HEK293 (cell line): ENCODE results near the gene SLC6A9.

Experiments
- EGR2 ChIP-seq: fragments of 450-650 bp; formaldehyde crosslinking; IDR thresholded peaks from 2 replicates; pipeline ENCODE4 v1.5.1; 2016; ENCODE audit warnings: low read depth, missing biosample characterization, missing genetic modification characterization
- GFI1B ChIP-seq: fragments of 450-650 bp; formaldehyde crosslinking; IDR thresholded peaks from 2 replicates; pipeline ENCODE4 v1.5.1; 2016; ENCODE audit warnings: missing biosample characterization, missing genetic modification characterization
- GLIS2 ChIP-seq: fragments of 450-650 bp; formaldehyde crosslinking; IDR thresholded peaks from 2 replicates; pipeline ENCODE4 v1.5.1; 2016; ENCODE audit warnings: missing biosample characterization, missing genetic modification characterization
- HOXA7 ChIP-seq: sonication (generic); formaldehyde crosslinking; IDR thresholded peaks from 2 replicates; pipeline ENCODE4 v1.8.1; 2022; ENCODE audit warnings: missing genetic modification reagents, borderline replicate concordance
- KLF7 ChIP-seq: fragments of 450-650 bp; formaldehyde crosslinking; IDR thresholded peaks from 2 replicates; pipeline ENCODE4 v1.5.1; 2016; ENCODE audit warnings: missing biosample characterization, missing genetic modification characterization, borderline replicate concordance
- OSR2 ChIP-seq: fragments of 450-650 bp; formaldehyde crosslinking; IDR thresholded peaks from 2 replicates; pipeline ENCODE4 v1.5.1; 2016; ENCODE audit warnings: missing biosample characterization, missing genetic modification characterization
- SCRT2 ChIP-seq: fragments of 450-650 bp; formaldehyde crosslinking; IDR thresholded peaks from 2 replicates; pipeline ENCODE4 v1.5.1; 2016; ENCODE audit warnings: missing biosample characterization, missing genetic modification characterization
- SP2 ChIP-seq: fragments of 450-650 bp; formaldehyde crosslinking; IDR thresholded peaks from 2 replicates; pipeline ENCODE4 v1.5.1; 2016; ENCODE audit warnings: missing biosample characterization, missing genetic modification characterization
- TCF7L2 ChIP-seq: IDR thresholded peaks from 2 replicates; pipeline ENCODE4 v1.6.1; 2011; ENCODE audit warnings: low read depth, mild to moderate bottlenecking, inconsistent platforms, low read length, moderate library complexity, borderline replicate concordance
- ZBTB1 ChIP-seq: fragments of 450-650 bp; formaldehyde crosslinking; IDR thresholded peaks from 2 replicates; pipeline ENCODE4 v1.5.1; 2016; ENCODE audit warnings: missing biosample characterization, missing genetic modification characterization
- ZBTB26 ChIP-seq: fragments of 450-650 bp; formaldehyde crosslinking; optimal IDR thresholded peaks from 2 replicates; pipeline ENCODE3; 2016; ENCODE audit warnings: missing biosample characterization, mild to moderate bottlenecking, missing genetic modification characterization
- ZBTB6 ChIP-seq: fragments of 450-650 bp; formaldehyde crosslinking; IDR thresholded peaks from 2 replicates; pipeline ENCODE4 v1.5.1; 2017; ENCODE audit warnings: missing biosample characterization, missing genetic modification characterization
- ZNF114 ChIP-seq: fragments of 450-650 bp; formaldehyde crosslinking; IDR thresholded peaks from 2 replicates; pipeline ENCODE4 v1.5.0; 2017; ENCODE audit warnings: missing biosample characterization, missing genetic modification characterization
- ZNF155 ChIP-seq: fragments of 450-650 bp; formaldehyde crosslinking; IDR thresholded peaks from 2 replicates; pipeline ENCODE4 v1.5.1; 2016; ENCODE audit warnings: missing biosample characterization, missing genetic modification characterization
- ZNF19 ChIP-seq: fragments of 450-650 bp; formaldehyde crosslinking; IDR thresholded peaks from 2 replicates; pipeline ENCODE4; 2016; ENCODE audit warnings: missing biosample characterization, missing genetic modification characterization, low read depth
- ZNF280C ChIP-seq: fragments of 450-650 bp; formaldehyde crosslinking; IDR thresholded peaks from 2 replicates; pipeline ENCODE4 v1.5.1; 2016; ENCODE audit warnings: missing biosample characterization, missing genetic modification characterization
- ZNF362 ChIP-seq: fragments of 450-650 bp; formaldehyde crosslinking; IDR thresholded peaks from 2 replicates; pipeline ENCODE4 v1.5.1; 2016; ENCODE audit warnings: missing biosample characterization, missing genetic modification characterization
- ZNF423 ChIP-seq: fragments of 450-650 bp; formaldehyde crosslinking; IDR thresholded peaks from 2 replicates; pipeline ENCODE4 v1.5.1; 2016; ENCODE audit warnings: missing biosample characterization, missing genetic modification characterization
- ZNF433 ChIP-seq: fragments of 450-650 bp; formaldehyde crosslinking; IDR thresholded peaks from 2 replicates; pipeline ENCODE4 v1.5.1; 2016; ENCODE audit warnings: missing biosample characterization, missing genetic modification characterization, low read depth
- ZNF521 ChIP-seq: fragments of 450-650 bp; formaldehyde crosslinking; IDR thresholded peaks from 2 replicates; pipeline ENCODE4 v1.5.1; 2017; ENCODE audit warnings: missing biosample characterization, mild to moderate bottlenecking, missing genetic modification characterization
- ZNF548 ChIP-seq: fragments of 450-650 bp; formaldehyde crosslinking; IDR thresholded peaks from 2 replicates; pipeline ENCODE4 v1.5.1; 2016; ENCODE audit warnings: missing biosample characterization, missing genetic modification characterization
- ZNF596 ChIP-seq: fragments of 450-650 bp; IDR thresholded peaks from 2 replicates; pipeline ENCODE4 v1.5.0; 2018; ENCODE audit warnings: missing biosample characterization, mild to moderate bottlenecking, missing genetic modification characterization, moderate library complexity
- ZNF777 ChIP-seq: fragments of 450-650 bp; formaldehyde crosslinking; IDR thresholded peaks from 2 replicates; pipeline ENCODE4 v1.5.1; 2017; ENCODE audit warnings: missing biosample characterization, missing genetic modification characterization, borderline replicate concordance
- ZSCAN23 ChIP-seq: fragments of 450-650 bp; formaldehyde crosslinking; IDR thresholded peaks from 2 replicates; pipeline ENCODE4 v1.5.1; 2016; ENCODE audit warnings: missing biosample characterization, missing genetic modification characterization
- TF ChIP-seq, protein P1 (sequence below): fragments of 450-650 bp; formaldehyde crosslinking; IDR thresholded peaks from 2 replicates; pipeline ENCODE4 v1.5.1; 2016; ENCODE audit warnings: missing biosample characterization, missing genetic modification characterization
- TF ChIP-seq, protein P2 (sequence below): fragments of 450-650 bp; IDR thresholded peaks from 2 replicates; pipeline ENCODE4 v1.5.1; 2018; ENCODE audit warnings: missing biosample characterization, missing genetic modification characterization
- TF ChIP-seq, protein P3 (sequence below): fragments of 450-650 bp; formaldehyde crosslinking; IDR thresholded peaks from 2 replicates; pipeline ENCODE4 v1.5.1; 2016; ENCODE audit warnings: missing biosample characterization, missing genetic modification characterization

The SLC6A9 gene

GRCh38 chr1:43983253-43983899, 47.9 kb downstream of the SLC6A9 start (continued):
- no peak for TF ChIP-seq SCRT2 (tag by site-specific recombination)
- TF ChIP-seq ZSCAN23, result no peak
- TF ChIP-seq ZNF362 (tag by site-specific recombination), result no peak
- no peak for TF ChIP-seq ZNF521 (tag by site-specific recombination)
- TF ChIP-seq ZBTB6 (tag by site-specific recombination), result no peak
- no peak for TF ChIP-seq KLF7 (tag by site-specific recombination)
- TF ChIP-seq, protein P1, sequence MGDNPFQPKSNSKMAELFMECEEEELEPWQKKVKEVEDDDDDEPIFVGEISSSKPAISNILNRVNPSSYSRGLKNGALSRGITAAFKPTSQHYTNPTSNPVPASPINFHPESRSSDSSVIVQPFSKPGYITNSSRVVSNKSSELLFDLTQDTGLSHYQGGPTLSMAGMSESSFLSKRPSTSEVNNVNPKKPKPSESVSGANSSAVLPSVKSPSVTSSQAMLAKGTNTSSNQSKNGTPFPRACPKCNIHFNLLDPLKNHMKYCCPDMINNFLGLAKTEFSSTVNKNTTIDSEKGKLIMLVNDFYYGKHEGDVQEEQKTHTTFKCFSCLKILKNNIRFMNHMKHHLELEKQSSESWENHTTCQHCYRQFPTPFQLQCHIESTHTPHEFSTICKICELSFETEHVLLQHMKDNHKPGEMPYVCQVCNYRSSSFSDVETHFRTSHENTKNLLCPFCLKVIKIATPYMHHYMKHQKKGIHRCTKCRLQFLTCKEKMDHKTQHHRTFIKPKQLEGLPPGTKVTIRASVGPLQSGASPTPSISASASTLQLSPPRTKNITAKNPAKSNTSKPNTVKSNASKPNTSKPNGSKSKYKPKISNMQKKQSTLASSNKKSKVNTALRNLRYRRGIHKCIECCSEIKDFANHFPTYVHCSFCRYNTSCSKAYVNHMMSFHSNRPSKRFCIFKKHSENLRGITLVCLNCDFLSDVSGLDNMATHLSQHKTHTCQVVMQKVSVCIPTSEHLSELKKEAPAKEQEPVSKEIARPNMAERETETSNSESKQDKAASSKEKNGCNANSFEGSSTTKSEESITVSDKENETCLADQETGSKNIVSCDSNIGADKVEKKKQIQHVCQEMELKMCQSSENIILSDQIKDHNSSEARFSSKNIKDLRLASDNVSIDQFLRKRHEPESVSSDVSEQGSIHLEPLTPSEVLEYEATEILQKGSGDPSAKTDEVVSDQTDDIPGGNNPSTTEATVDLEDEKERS (tag by site-specific recombination), result no peak
- no peak for TF ChIP-seq HOXA7
- TF ChIP-seq, protein P2, sequence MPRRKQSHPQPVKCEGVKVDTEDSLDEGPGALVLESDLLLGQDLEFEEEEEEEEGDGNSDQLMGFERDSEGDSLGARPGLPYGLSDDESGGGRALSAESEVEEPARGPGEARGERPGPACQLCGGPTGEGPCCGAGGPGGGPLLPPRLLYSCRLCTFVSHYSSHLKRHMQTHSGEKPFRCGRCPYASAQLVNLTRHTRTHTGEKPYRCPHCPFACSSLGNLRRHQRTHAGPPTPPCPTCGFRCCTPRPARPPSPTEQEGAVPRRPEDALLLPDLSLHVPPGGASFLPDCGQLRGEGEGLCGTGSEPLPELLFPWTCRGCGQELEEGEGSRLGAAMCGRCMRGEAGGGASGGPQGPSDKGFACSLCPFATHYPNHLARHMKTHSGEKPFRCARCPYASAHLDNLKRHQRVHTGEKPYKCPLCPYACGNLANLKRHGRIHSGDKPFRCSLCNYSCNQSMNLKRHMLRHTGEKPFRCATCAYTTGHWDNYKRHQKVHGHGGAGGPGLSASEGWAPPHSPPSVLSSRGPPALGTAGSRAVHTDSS (tag by site-specific recombination), result no peak
- TF ChIP-seq ZNF114 (tag by site-specific recombination), result no peak
- no peak for TF ChIP-seq TCF7L2
- no peak for TF ChIP-seq ZBTB1 (tag by site-specific recombination)
- TF ChIP-seq ZNF423 (tag by site-specific recombination), result peak; percentile 74
- TF ChIP-seq ZNF280C (tag by site-specific recombination), result no peak
- no peak for TF ChIP-seq ZNF777
- TF ChIP-seq ZNF596, result no peak
- TF ChIP-seq ZNF433 (tag by site-specific recombination), result no peak
- TF ChIP-seq ZBTB26 (tag by site-specific recombination), result no peak
- peak; percentile 17; the same call in 1 of the 2 replicates for TF ChIP-seq ZNF548 (tag by site-specific recombination)
- TF ChIP-seq, protein P3, sequence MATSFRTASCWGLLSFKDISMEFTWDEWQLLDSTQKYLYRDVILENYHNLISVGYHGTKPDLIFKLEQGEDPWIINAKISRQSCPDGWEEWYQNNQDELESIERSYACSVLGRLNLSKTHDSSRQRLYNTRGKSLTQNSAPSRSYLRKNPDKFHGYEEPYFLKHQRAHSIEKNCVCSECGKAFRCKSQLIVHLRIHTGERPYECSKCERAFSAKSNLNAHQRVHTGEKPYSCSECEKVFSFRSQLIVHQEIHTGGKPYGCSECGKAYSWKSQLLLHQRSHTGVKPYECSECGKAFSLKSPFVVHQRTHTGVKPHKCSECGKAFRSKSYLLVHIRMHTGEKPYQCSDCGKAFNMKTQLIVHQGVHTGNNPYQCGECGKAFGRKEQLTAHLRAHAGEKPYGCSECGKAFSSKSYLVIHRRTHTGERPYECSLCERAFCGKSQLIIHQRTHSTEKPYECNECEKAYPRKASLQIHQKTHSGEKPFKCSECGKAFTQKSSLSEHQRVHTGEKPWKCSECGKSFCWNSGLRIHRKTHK, result no peak
- TF ChIP-seq OSR2, result no peak
- TF ChIP-seq GLIS2 (tag by site-specific recombination), result no peak
- no peak for TF ChIP-seq GFI1B (tag by site-specific recombination)
- TF ChIP-seq ZNF155 (tag by site-specific recombination), result no peak
- TF ChIP-seq EGR2 (tag by site-specific recombination), result peak; percentile 84
- TF ChIP-seq ZNF19 (tag by site-specific recombination), result no peak
- no peak for TF ChIP-seq SP2
